ENCODE results near the gene KRT15.

The KRT15 gene

GRCh38 chr17:41524261-41524660 is 5.6 kb upstream of the KRT15 start:
- no peak overlapping the region for H3K27ac ChIP-seq
- TF ChIP-seq ZFX (IDR thresholded peaks at IDR 0.05) = no peak

- H3K27ac ChIP-seq = no peak overlapping the region
- TF ChIP-seq CTCF (conservative IDR thresholded peaks at IDR 0.05) (no peak), ZFX (IDR thresholded peaks at IDR 0.05) (no peak)
Observed at GRCh38 chr17:41523787-41524186, 5.1 kb upstream of the KRT15 start.

GRCh38 chr17:41523225-41523593 is 4.5 kb upstream of the KRT15 start:
- TF ChIP-seq ZFX (IDR thresholded peaks at IDR 0.05) (no peak), CTCF (conservative IDR thresholded peaks at IDR 0.05) (no peak)
- H3K27ac ChIP-seq = no peak overlapping the region

- no peak overlapping the region for H3K27ac ChIP-seq
- TF ChIP-seq ZFX (IDR thresholded peaks at IDR 0.05) (no peak), CTCF (conservative IDR thresholded peaks at IDR 0.05) (no peak)
Observed at GRCh38 chr17:41522301-41523224, 3.9 kb upstream of the KRT15 start.

- no peak overlapping the region for H3K27ac ChIP-seq
- no peak for TF ChIP-seq CTCF (conservative IDR thresholded peaks at IDR 0.05)
- no peak for TF ChIP-seq ZFX (IDR thresholded peaks at IDR 0.05)
Observed at GRCh38 chr17:41521574-41522261, 3.0 kb upstream of the KRT15 start.

GRCh38 chr17:41520821-41521521 is 2.3 kb upstream of the KRT15 start:
- TF ChIP-seq CTCF (conservative IDR thresholded peaks at IDR 0.05) (no peak), ZFX (IDR thresholded peaks at IDR 0.05) (no peak)
- H3K27ac ChIP-seq = no peak overlapping the region

- H3K27ac ChIP-seq = no peak overlapping the region
- TF ChIP-seq ZFX (IDR thresholded peaks at IDR 0.05) (no peak), CTCF (conservative IDR thresholded peaks at IDR 0.05) (no peak)
Observed at GRCh38 chr17:41519501-41520224, 973 bp upstream of the KRT15 start.
